Esophagus muscularis mucosa (tissue), 4 donors: Measurements from ENCODE around the gene CDC37.

Experiments used
- EP300 ChIP-seq: sonication (generic); formaldehyde crosslinking; IDR thresholded peaks from one replicate; pipeline ENCODE4 v1.6.1; 2017; ENCODE audit warnings: antibody characterized with exemption
- POLR2A ChIP-seq: fragments of 450-650 bp; IDR thresholded peaks from one replicate; pipeline ENCODE4 v1.6.1; 2017; ENCODE audit warnings: antibody characterized with exemption, moderate library complexity, mild to moderate bottlenecking, low read depth
- POLR2AphosphoS5 ChIP-seq, 2 donors: sonication (generic); formaldehyde crosslinking; IDR thresholded peaks; one replicate each; pipeline ENCODE4 v1.6.1; 2017; ENCODE audit warnings: antibody characterized with exemption in 2 of 2
- TF ChIP-seq, protein P1 (sequence below), 3 experiments: fragments of 200-600 bp in 2 of 3; fragments of 450-650 bp in 1 of 3; sonication (generic) in 2 of 3; IDR thresholded peaks; one replicate each; pipeline ENCODE4 v1.5.1; 2017 to 2019; ENCODE audit warnings: antibody characterized with exemption in 3 of 3, mild to moderate bottlenecking in 2 of 3, moderate library complexity in 1 of 3

GRCh38 chr19:10407096-10407495, 3.8 kb upstream of the CDC37 start:
- TF ChIP-seq, protein P1, sequence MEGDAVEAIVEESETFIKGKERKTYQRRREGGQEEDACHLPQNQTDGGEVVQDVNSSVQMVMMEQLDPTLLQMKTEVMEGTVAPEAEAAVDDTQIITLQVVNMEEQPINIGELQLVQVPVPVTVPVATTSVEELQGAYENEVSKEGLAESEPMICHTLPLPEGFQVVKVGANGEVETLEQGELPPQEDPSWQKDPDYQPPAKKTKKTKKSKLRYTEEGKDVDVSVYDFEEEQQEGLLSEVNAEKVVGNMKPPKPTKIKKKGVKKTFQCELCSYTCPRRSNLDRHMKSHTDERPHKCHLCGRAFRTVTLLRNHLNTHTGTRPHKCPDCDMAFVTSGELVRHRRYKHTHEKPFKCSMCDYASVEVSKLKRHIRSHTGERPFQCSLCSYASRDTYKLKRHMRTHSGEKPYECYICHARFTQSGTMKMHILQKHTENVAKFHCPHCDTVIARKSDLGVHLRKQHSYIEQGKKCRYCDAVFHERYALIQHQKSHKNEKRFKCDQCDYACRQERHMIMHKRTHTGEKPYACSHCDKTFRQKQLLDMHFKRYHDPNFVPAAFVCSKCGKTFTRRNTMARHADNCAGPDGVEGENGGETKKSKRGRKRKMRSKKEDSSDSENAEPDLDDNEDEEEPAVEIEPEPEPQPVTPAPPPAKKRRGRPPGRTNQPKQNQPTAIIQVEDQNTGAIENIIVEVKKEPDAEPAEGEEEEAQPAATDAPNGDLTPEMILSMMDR (IDR thresholded peaks at IDR 0.05): no peak
- TF ChIP-seq POLR2A: no peak
- no peak for TF ChIP-seq POLR2AphosphoS5 (IDR thresholded peaks at IDR 0.05)
- TF ChIP-seq EP300: no peak
